GM23338 (cell line): ENCODE data around the gene BAIAP2. TPM values are rescaled to one million over a fixed set of nuclear protein-coding genes. Genes with fewer than 3 reads are reported as not detected.

Experiments used
- ATAC-seq: fragments of 200-7000 bp; cut with Tn5 transposase; 3 replicates; pipeline ENCODE4 v1.9.1; 2020
- DNase-seq: peaks from one replicate; pipeline ENCODE4 v3.0.0-alpha.2; 2015; ENCODE audit warnings: low spot score
- H2AFZ ChIP-seq: fragments of 200-600 bp; sonication (generic); 2 replicates; pipeline ENCODE4 v1.8.0; 2016; ENCODE audit warnings: antibody characterized with exemption, mild to moderate bottlenecking, moderate library complexity
- H3F3A ChIP-seq: fragments of 200-600 bp; sonication (generic); replicated peaks from 2 replicates; pipeline ENCODE4 v1.8.0; 2017; ENCODE audit warnings: antibody characterized with exemption, mixed run types, low read depth
- H3K27ac ChIP-seq: fragments of 200-600 bp; sonication (generic); 2 replicates; pipeline ENCODE4 v1.6.1; 2016; ENCODE audit warnings: low read depth
- H3K27me3 ChIP-seq: fragments of 200-600 bp; sonication (generic); 2 replicates; pipeline ENCODE4 v1.8.0; 2016; ENCODE audit warnings: mild to moderate bottlenecking, mixed run types, moderate library complexity; ENCODE audit not compliant: insufficient read depth
- H3K36me3 ChIP-seq: fragments of 200-600 bp; sonication (generic); 2 replicates; pipeline ENCODE4 v1.8.0; 2016; ENCODE audit warnings: mild to moderate bottlenecking; ENCODE audit not compliant: insufficient read depth
- H3K4me1 ChIP-seq: fragments of 200-600 bp; sonication (generic); 2 replicates; pipeline ENCODE4 v1.8.0; 2016; ENCODE audit warnings: mild to moderate bottlenecking, moderate library complexity; ENCODE audit not compliant: insufficient read depth
- H3K4me2 ChIP-seq: fragments of 200-600 bp; sonication (generic); 2 replicates; pipeline ENCODE4 v1.7.1; 2017; ENCODE audit warnings: mixed run types
- H3K4me3 ChIP-seq: fragments of 200-600 bp; sonication (generic); 2 replicates; pipeline ENCODE4 v1.6.1; 2016; ENCODE audit warnings: mixed run types
- H3K79me2 ChIP-seq: fragments of 200-600 bp; sonication (generic); replicated peaks from 2 replicates; pipeline ENCODE4 v1.8.0; 2017; ENCODE audit warnings: mild to moderate bottlenecking; ENCODE audit not compliant: insufficient read depth
- H3K9me2 ChIP-seq: fragments of 200-600 bp; sonication (generic); 2 replicates; pipeline ENCODE4 v1.8.0; 2017; ENCODE audit not compliant: insufficient read depth
- H4K20me1 ChIP-seq: fragments of 200-600 bp; sonication (generic); replicated peaks from 2 replicates; pipeline ENCODE4 v1.8.0; 2017; ENCODE audit warnings: mild to moderate bottlenecking; ENCODE audit not compliant: insufficient read depth
- H3K27ac Mint-ChIP-seq: 2 replicates; pipeline ENCODE4 v1.8.0; 2020; ENCODE audit warnings: inconsistent platforms, mild to moderate bottlenecking, moderate library complexity, mixed read lengths
- H3K27me3 Mint-ChIP-seq: 3 replicates; pipeline ENCODE4 v1.8.0; 2022; ENCODE audit warnings: low read depth, mild to moderate bottlenecking, moderate library complexity, mixed read lengths, inconsistent platforms; ENCODE audit not compliant: insufficient read depth, poor library complexity
- H3K36me3 Mint-ChIP-seq: 3 replicates; pipeline ENCODE4 v1.8.0; 2021; ENCODE audit warnings: low read depth, mild to moderate bottlenecking, inconsistent platforms, moderate library complexity, mixed read lengths
- H3K4me1 Mint-ChIP-seq: 3 replicates; pipeline ENCODE4 v1.8.0; 2020; ENCODE audit warnings: mild to moderate bottlenecking, inconsistent platforms, mixed read lengths
- H3K4me3 Mint-ChIP-seq: 3 replicates; pipeline ENCODE4 v1.8.0; 2021; ENCODE audit warnings: moderate library complexity, mild to moderate bottlenecking, inconsistent platforms, mixed read lengths
- H3K9me3 Mint-ChIP-seq: 3 replicates; pipeline ENCODE4 v1.8.0; 2020; ENCODE audit warnings: moderate library complexity, mild to moderate bottlenecking, inconsistent platforms, mixed read lengths
- CTCF ChIP-seq, 2 experiments: fragments of 200-600 bp in 1 of 2; sonication (generic) in 1 of 2; conservative IDR thresholded peaks; 2 replicates each; pipeline versions ENCODE4 v1.5.1 to v1.6.1; 2016 to 2017; ENCODE audit warnings: antibody characterized with exemption in 2 of 2, low read depth in 2 of 2, mild to moderate bottlenecking in 2 of 2, moderate library complexity in 1 of 2
- JUNB ChIP-seq: IDR thresholded peaks from one replicate; pipeline ENCODE4 v1.6.1; 2016; ENCODE audit warnings: antibody characterized with exemption; ENCODE audit not compliant: unreplicated experiment
- NANOG ChIP-seq: IDR thresholded peaks from 2 replicates; pipeline ENCODE4 v1.6.1; 2016; ENCODE audit warnings: antibody characterized with exemption, borderline replicate concordance
- POLR2AphosphoS5 ChIP-seq: IDR thresholded peaks from 2 replicates; pipeline ENCODE4 v1.6.1; 2016; ENCODE audit warnings: antibody characterized with exemption, low read depth
- REST ChIP-seq: IDR thresholded peaks from one replicate; pipeline ENCODE4 v1.6.1; 2018; ENCODE audit warnings: antibody characterized with exemption; ENCODE audit not compliant: unreplicated experiment
- STAT1 ChIP-seq: IDR thresholded peaks from one replicate; pipeline ENCODE4 v1.6.1; 2016; ENCODE audit warnings: antibody characterized with exemption; ENCODE audit not compliant: unreplicated experiment
- ZNF114 ChIP-seq: fragments of 250-450 bp; sonication (Bioruptor Pico); IDR thresholded peaks from 2 replicates; pipeline ENCODE4 v1.5.0; 2020; ENCODE audit warnings: mild to moderate bottlenecking, moderate library complexity
- ZNF331 ChIP-seq: fragments of 250-450 bp; sonication (Bioruptor Pico); IDR thresholded peaks from 2 replicates; pipeline ENCODE4 v1.5.0; 2020; ENCODE audit warnings: low read depth, mild to moderate bottlenecking, moderate library complexity
- ZNF462 ChIP-seq: fragments of 250-450 bp; sonication (Bioruptor Pico); IDR thresholded peaks from 2 replicates; pipeline ENCODE4 v1.5.0; 2020; ENCODE audit warnings: mild to moderate bottlenecking, moderate library complexity
- polyA plus RNA-seq: library from polyadenylated mRNA; unstranded; fragments of >200 nt; fragmentation: Nextera tagmentation; extraction: Ambion mirVana; gene quantifications from 2 replicates; pipeline ENCODE4 v1.2.1, GENCODE V29; 2016
- total RNA-seq: library from RNA; depleted of rRNA; stranded (reverse); fragments of >200 nt; shearing (Covaris generic); gene quantifications from 2 replicates; pipeline ENCODE4 v1.2.3, GENCODE V29; 2014

The BAIAP2 gene
- total and polyA plus RNA-seq, 2 experiments from 2014 or later, result 21.7 to 22.7 TPM

- Histone ChIP-seq H2AFZ (no peak overlapping the region), H3K4me3 (no peak overlapping the region), H3F3A (no peaks in the 10 kb centered on the region), H4K20me1 (no peaks in the 10 kb centered on the region), H3K4me2 (no peak overlapping the region), H3K36me3 (no peaks in the 10 kb centered on the region), H3K4me1 (no peaks in the 10 kb centered on the region), H3K27me3 (no peaks in the 10 kb centered on the region), H3K27ac (no peak overlapping the region), H3K79me2 (no peaks in the 10 kb centered on the region), H3K9me2 (no peaks in the 10 kb centered on the region)
- TF ChIP-seq JUNB (no peak), POLR2AphosphoS5 (no peak), REST (no peak), ZNF331 (CRISPR knock-in tag) (no peak)
- ATAC-seq, result no peak
- no peak for DNase-seq
- Mint-ChIP-seq H3K9me3 (no peaks in the 10 kb centered on the region), H3K4me1 (peaks cover 5% of the 10 kb centered on the region; the same call in 2 of the 3 replicates), H3K27ac (no peak overlapping the region), H3K27me3 (peaks cover 7% of the 10 kb centered on the region), H3K36me3 (no peaks in the 10 kb centered on the region; the same call in 2 of the 3 replicates), H3K4me3 (no peak overlapping the region)
These were observed 48.3 kb downstream of the BAIAP2 start for GRCh38 chr17:81083125-81083765.

GRCh38 chr17:81084680-81085419 is 49.9 kb downstream of the BAIAP2 start:
- no peak overlapping the region for H3K4me2 ChIP-seq
- H3K27me3 ChIP-seq, result no peaks in the 10 kb centered on the region
- H3K36me3 ChIP-seq, result no peaks in the 10 kb centered on the region
- H3K9me2 ChIP-seq, result no peaks in the 10 kb centered on the region
- H3K4me1 ChIP-seq, result no peaks in the 10 kb centered on the region
- H3K27ac ChIP-seq, result no peak overlapping the region
- peaks cover 3% of the 10 kb centered on the region; the same call in 1 of the 3 replicates for H3K4me1 Mint-ChIP-seq
- no peaks in the 10 kb centered on the region; the same call in 2 of the 3 replicates for H3K36me3 Mint-ChIP-seq
- H3F3A ChIP-seq, result no peaks in the 10 kb centered on the region
- H2AFZ ChIP-seq, result no peak overlapping the region
- H3K79me2 ChIP-seq, result no peaks in the 10 kb centered on the region
- no peak overlapping the region for H3K27ac Mint-ChIP-seq
- no peaks in the 10 kb centered on the region for H3K9me3 Mint-ChIP-seq
- ATAC-seq (no peak), DNase-seq (no peak)
- H3K4me3 ChIP-seq, result no peak overlapping the region
- TF ChIP-seq CTCF (conservative IDR thresholded peaks at IDR 0.05; ENCODE audit: low read depth in 2 of 2) (no peak), ZNF114 (no peak), ZNF462 (no peak), NANOG (no peak), ZNF331 (CRISPR knock-in tag) (no peak), STAT1 (no peak)
- H4K20me1 ChIP-seq, result no peaks in the 10 kb centered on the region
- H3K27me3 Mint-ChIP-seq, result peaks cover 7% of the 10 kb centered on the region
- no peak overlapping the region for H3K4me3 Mint-ChIP-seq
